Fibroblast of skin of left quadriceps (primary cell): ENCODE results near the gene ETS1.
A peak's percentile ranks its signal among the peaks of the same experiment; 100 is the strongest.

Experiments used
- DNase-seq, 2 experiments: peaks; one replicate each; pipeline ENCODE4 v3.0.0-alpha.2; 2013; ENCODE audit warnings: low read depth in 2 of 2

ETS1 gene

GRCh38 chr11:128587415-128587814, at the start of gene ETS1:
Gene ETS1 (minus strand): TSS chr11:128587558. CDS start chr11:128573130, 14,428 bp downstream.
- no peak for DNase-seq

- DNase-seq, result no peak
These were observed 47.0 kb upstream of the ETS1 start for GRCh38 chr11:128634395-128634794.

- no peak for DNase-seq
These were observed 46.1 kb upstream of the ETS1 start for GRCh38 chr11:128633384-128633965.

- peak; percentile 33 to 40 for DNase-seq
These were observed 44.9 kb upstream of the ETS1 start for GRCh38 chr11:128632141-128632791.

GRCh38 chr11:128630367-128631230, 43.2 kb upstream of the ETS1 start:
- DNase-seq, result peak; percentile 66 to 71

- DNase-seq, result no peak
These were observed 42.3 kb upstream of the ETS1 start for GRCh38 chr11:128629516-128630106.

GRCh38 chr11:128628686-128629085, 41.3 kb upstream of the ETS1 start:
- DNase-seq, result no peak

GRCh38 chr11:128628325-128628673, 40.9 kb upstream of the ETS1 start:
- no peak for DNase-seq

GRCh38 chr11:128627666-128628324, 40.4 kb upstream of the ETS1 start:
- no peak for DNase-seq

GRCh38 chr11:128626913-128627665, 39.7 kb upstream of the ETS1 start:
- no peak for DNase-seq

- no peak for DNase-seq
These were observed 38.4 kb upstream of the ETS1 start for GRCh38 chr11:128625746-128626145.

GRCh38 chr11:128625326-128625725, 38.0 kb upstream of the ETS1 start:
- DNase-seq, result no peak

GRCh38 chr11:128624269-128625175, 37.2 kb upstream of the ETS1 start:
- no peak for DNase-seq

GRCh38 chr11:128623091-128623490, 35.7 kb upstream of the ETS1 start:
- DNase-seq, result no peak

- peak; percentile 59 to 60 for DNase-seq
These were observed 34.5 kb upstream of the ETS1 start for GRCh38 chr11:128621601-128622501.

GRCh38 chr11:128620309-128621100, 33.1 kb upstream of the ETS1 start:
- peak in 1 of 2 experiments; percentile 25 for DNase-seq

GRCh38 chr11:128619540-128620308, 32.4 kb upstream of the ETS1 start:
- no peak for DNase-seq
